HG03135 (cell line): ENCODE data around the gene YY1.
"Not testable (repeated sequence)": the region's sequence is repeated elsewhere in the genome, so short reads cannot be mapped to it uniquely, and the experiment has no call there.

ENCODE experiments used
- ATAC-seq: cut with Tn5 transposase; IDR thresholded peaks from one replicate; pipeline ENCODE4 v1.9.1; 2021; ENCODE audit warnings: mild to moderate bottlenecking, moderate library complexity; ENCODE audit not compliant: unreplicated experiment

Gene YY1

GRCh38 chr14:100213587-100213955 is 25.4 kb upstream of the YY1 start:
- ATAC-seq, result no peak

GRCh38 chr14:100213956-100214769 is 24.8 kb upstream of the YY1 start:
- peak; percentile 90 for ATAC-seq

DNA sequence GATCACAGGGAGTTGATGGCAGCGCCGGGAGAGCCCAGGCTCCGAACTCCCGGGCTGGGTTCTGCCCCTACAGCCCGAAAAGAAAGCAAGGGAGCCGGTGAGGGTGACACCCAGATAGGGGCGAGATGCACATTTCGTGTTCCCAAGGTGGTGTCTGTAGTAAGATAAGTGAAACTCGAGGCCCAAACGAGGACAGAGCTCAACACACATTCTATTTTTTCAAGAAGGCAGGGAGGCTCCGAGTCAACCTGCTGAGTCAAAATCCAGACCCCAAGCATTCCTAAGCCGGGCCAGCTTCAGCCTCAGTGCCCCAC is 24.2 kb upstream of the YY1 start:
- no peak for ATAC-seq

DNA sequence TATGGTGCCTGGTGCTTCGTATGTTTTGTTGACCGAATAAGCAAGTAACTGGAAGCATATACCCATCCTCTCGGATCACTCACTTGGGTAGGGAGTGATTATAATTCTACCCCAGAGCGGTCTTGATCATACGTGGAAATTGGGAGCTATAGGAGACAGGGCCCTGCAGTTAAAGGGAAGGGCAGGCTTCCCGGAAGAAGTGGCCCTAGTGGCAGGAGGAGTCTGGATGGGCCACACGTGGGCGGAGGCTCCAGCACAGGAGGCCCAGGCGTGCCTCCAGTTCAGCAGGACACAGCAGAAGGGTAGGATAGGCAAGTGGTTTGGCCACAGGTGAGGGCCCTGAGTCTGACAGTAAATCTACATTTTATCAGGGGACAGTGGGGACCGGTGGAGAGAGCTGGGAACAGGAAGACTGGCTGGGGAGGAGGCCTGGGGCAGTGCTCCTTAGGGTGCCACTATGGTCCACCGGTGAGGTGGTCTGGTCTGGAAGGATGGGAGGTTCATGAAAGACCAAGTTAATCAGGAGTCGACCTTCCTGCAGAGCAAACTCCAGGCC is 23.5 kb upstream of the YY1 start:
- ATAC-seq, result no peak

DNA sequence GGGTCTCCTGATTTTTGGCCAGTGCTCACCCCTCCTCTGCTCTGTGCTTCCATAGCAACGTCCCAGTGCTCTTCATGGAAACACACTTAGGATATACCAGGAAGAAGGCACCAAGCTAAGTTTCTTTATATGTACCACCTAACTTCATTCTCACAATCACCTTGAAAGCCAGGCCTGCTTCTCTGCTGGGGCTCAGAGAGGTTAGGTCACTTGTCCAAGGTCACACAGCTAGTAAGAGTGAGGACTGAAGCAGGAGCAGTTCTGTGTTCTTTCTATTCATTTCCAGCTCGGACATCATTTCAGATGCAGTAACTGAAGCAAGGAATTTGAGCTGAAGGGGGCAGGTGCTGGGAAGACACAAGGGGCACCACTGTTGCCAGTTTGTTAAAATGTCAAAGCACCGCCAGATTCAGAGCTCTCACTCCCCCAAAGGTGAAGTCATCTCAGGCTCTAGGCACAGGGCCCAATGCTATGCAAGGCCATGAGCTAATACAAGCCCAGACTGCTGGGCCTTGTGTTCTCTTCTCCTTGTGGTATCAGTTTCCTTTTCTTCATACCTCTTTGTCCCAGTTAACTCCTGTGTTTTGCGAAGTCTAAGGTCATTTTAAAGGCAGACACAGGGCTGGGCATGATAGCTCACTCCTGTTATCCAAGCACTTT is 19.7 kb upstream of the YY1 start:
- no peak for ATAC-seq

GRCh38 chr14:100221533-100222223 is 17.3 kb upstream of the YY1 start:
- ATAC-seq, result peak; percentile 88

- ATAC-seq, result no peak
Observed at GRCh38 chr14:100222224-100223093, 16.5 kb upstream of the YY1 start.

DNA sequence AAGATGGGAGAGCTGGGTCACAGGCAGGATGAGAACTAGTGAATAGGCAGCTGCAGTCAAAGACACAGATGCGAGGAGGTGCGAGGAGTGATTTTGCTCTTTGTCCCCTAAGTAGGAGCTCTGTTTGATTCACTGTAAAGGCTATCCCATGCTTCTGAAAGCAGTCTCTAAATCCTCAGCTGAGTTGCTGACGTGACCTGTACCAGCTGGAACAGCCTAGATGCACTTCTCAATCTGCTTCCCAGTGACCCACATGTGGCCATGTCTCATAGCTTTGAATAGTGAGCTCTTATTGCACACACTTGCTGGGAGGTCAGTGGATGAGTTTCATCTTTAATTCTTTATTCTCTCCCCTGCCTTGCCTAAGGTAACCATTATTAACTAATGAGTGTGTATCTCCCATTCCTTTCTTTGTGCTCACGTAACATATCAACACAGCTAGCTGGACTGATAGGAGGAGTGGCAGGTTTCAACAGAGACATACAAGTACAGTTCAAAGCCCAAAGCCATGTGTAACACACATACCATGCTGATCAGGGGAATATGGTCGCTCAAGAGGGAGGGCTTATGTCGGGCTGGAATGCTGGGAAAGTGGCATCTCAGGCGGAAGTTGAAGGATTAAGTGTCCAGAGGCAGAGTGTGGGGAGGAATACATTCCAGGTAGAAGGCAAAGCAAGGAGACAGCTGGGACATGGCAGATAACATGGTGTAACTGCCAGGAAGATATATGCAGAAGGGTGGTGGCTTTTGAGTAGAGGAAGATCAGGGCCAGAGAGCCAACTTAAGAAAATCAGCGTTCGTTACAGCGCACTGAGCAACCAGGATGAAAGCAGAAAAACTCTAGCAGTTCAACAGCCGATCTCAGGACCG is 15.4 kb upstream of the YY1 start:
- no peak for ATAC-seq

DNA sequence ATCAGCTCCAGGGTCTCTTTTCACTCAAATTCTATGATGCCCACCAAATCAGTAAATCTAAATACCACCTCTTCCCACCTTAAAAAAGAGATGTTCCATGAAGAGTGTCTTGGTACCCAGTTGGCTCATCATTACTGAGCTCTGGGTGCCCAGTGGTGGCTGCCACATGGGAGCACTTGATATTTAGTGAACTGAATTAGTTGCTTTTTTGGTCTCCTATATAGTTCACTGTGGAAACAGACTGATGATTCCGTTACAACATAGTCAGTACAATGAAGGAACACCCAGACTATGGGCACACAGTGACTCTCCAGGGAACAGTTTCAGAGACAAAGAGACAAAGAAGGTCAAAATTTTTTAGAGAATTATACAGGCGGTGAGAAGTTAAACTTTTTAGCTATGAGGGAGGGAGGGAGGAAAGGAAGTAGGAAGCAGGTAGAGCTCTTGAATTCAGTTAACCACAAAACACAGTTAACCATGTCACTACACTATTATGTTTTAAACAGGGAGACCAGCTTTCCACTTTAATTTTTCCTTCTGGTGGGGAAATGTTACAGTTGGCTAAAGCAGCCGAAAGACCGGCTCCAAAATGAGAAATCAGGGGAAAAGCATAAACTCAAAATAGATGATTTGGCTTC is 14.6 kb upstream of the YY1 start:
- no peak for ATAC-seq

- ATAC-seq, result no peak
Observed at GRCh38 chr14:100225169-100225568, 13.8 kb upstream of the YY1 start.

- ATAC-seq, result no peak
Observed at GRCh38 chr14:100230361-100230760, 8.6 kb upstream of the YY1 start.

DNA sequence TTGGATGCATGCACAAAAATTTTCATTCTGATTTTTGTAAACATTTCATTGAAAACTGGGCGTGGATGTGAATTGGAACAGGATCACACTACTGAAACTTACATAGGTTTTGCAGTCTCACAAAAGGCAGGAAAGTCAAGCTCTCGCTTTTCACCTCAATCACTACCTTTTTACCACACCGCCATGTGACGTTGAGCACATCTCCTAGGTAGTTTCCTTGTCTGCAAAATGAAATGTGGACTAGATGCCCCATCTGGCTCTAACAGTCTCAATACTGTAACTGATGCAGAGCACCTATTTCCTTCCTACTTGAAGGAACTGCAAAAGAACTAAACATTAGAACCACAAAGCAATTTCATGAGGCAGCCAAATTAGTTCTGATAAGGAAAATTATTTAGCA is 4.4 kb upstream of the YY1 start:
- no peak for ATAC-seq

DNA sequence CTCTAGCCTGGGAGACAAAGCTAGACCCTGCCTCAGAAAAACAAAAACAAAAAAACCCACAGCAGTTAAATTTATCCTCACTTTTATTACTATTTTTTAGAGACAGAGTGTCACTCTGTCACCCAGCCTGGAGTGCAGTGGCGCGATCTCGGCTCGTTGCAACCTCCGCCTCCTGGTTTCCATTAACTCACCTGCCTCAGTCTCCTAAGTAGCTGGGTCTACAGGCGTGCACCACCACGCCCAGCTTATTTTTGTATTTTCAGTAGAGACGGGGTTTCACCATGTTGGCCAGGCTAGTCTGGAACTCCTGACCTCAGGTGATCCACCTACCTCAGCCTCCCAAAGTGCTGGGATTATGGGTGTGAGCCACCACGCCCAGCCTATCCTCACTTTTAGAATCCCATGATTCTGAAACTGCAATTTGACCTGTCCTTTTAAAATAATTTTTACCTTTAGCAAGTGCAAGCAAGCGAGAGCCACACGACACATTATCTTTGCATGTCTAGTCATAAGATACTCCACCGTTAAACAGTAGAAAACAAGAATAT is 2.6 kb upstream of the YY1 start:
- ATAC-seq, result not testable (repeated sequence)

- no peak for ATAC-seq
Observed at GRCh38 chr14:100236881-100237280, 2.1 kb upstream of the YY1 start.

GRCh38 chr14:100237735-100238418 is 1.1 kb upstream of the YY1 start:
- peak; percentile 20 for ATAC-seq

DNA sequence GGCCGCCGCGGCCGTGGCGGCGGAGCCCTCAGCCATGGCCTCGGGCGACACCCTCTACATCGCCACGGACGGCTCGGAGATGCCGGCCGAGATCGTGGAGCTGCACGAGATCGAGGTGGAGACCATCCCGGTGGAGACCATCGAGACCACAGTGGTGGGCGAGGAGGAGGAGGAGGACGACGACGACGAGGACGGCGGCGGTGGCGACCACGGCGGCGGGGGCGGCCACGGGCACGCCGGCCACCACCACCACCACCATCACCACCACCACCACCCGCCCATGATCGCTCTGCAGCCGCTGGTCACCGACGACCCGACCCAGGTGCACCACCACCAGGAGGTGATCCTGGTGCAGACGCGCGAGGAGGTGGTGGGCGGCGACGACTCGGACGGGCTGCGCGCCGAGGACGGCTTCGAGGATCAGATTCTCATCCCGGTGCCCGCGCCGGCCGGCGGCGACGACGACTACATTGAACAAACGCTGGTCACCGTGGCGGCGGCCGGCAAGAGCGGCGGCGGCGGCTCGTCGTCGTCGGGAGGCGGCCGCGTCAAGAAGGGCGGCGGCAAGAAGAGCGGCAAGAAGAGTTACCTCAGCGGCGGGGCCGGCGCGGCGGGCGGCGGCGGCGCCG is 381 bp downstream of the YY1 start:
- peak; percentile 2 for ATAC-seq

DNA sequence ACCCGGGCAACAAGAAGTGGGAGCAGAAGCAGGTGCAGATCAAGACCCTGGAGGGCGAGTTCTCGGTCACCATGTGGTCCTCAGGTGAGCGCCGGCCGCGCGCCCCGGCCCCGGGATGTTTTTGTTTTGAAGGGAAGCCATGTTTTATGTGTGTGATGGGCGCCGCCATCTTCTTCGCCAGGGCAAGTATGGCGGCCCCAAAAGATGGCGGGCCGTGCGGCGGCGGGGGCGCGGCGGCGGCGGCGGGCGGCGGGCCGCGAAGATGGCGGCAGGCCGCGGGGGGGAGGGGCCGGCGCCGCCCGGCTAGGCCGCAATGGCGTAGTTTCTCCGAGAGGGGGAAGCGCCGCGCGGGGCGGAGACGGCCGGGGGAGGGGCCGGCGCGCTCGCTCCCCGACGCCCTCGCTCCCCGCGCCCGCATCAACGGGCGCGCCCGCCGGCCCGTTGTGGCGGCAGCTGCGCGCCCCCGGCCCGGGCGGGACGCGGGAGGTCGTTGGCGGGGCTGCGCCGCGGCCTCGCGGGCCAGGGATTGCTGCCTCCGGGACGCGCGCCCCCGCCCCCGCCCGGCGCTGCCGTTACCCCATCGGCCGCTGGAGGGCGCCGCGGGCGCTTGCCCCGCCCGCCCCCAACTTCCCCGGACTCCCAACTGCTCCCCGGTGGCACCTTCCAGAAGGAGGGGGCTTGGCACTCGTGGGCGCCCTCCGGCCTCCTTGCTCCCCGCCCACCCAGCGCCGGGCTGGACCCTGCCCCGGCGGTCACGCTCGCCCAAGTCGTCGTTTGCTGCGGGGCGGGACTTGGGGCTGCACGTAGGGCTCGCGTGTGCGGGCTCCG is 1.1 kb downstream of the YY1 start:
- ATAC-seq, result peak; percentile 47
